GM12873 (cell line): ENCODE measurements around the gene KIF1A.

Experiments
- CTCF ChIP-seq: IDR thresholded peaks from 2 replicates; pipeline ENCODE4 v1.5.1; 2012; ENCODE audit warnings: low read depth, mild to moderate bottlenecking, moderate library complexity, low read length, control low read depth; ENCODE audit not compliant: insufficient read depth; ENCODE audit errors: missing control alignments

Gene KIF1A

DNA sequence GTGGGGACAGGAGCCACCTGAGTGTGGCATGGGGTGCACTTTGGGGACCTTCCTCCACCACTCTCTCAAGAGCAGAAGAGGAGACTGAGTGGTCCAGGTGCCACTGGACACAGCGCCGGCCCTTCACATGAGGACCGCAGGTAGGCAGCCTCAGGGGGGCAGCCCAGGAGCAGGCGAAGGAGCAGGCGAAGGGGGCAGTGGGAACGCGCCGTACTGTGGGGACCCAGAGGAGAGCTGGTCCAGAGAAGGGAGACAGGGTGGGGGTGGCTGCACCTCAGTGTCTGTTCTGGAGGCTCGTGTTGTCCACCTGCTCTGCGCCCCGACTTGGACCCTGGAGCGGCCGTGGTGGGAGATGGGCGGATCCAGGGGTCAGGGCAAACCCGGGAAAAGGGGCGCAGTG lies 73.3 kb downstream of the KIF1A start:
- no peak for TF ChIP-seq CTCF

DNA sequence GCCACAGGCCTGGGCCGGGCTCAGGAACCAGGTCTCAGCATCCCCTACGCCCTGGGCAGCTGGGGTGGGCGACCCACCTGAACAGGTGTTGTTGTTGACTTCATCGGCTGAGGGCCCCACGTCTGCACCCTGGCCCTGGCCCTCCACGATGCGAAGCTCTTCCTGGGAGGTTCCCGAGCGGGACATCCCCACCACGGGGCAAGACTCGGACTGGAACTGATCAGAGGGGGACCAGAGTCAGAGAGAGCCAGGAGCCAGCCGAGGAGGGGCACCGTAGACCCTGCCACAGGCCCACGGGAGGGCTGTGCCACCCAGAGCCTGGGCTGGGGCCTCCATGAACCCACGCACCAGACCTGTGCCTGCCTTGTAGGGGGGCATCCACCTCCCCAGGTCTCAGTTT lies 74.1 kb downstream of the KIF1A start:
- TF ChIP-seq CTCF: no peak

GRCh38 chr2:240745456-240745855 lies 74.6 kb downstream of the KIF1A start:
- no peak for TF ChIP-seq CTCF

GRCh38 chr2:240742602-240743095 lies 77.4 kb downstream of the KIF1A start:
- no peak for TF ChIP-seq CTCF

GRCh38 chr2:240741091-240741490 lies 78.9 kb downstream of the KIF1A start:
- no peak for TF ChIP-seq CTCF

GRCh38 chr2:240739797-240740196 lies 80.2 kb downstream of the KIF1A start:
- TF ChIP-seq CTCF: no peak

- TF ChIP-seq CTCF: no peak
These were observed 82.1 kb downstream of the KIF1A start for GRCh38 chr2:240737958-240738357.
